ENCODE measurements around the gene TRAK1.

The TRAK1 gene

DNA sequence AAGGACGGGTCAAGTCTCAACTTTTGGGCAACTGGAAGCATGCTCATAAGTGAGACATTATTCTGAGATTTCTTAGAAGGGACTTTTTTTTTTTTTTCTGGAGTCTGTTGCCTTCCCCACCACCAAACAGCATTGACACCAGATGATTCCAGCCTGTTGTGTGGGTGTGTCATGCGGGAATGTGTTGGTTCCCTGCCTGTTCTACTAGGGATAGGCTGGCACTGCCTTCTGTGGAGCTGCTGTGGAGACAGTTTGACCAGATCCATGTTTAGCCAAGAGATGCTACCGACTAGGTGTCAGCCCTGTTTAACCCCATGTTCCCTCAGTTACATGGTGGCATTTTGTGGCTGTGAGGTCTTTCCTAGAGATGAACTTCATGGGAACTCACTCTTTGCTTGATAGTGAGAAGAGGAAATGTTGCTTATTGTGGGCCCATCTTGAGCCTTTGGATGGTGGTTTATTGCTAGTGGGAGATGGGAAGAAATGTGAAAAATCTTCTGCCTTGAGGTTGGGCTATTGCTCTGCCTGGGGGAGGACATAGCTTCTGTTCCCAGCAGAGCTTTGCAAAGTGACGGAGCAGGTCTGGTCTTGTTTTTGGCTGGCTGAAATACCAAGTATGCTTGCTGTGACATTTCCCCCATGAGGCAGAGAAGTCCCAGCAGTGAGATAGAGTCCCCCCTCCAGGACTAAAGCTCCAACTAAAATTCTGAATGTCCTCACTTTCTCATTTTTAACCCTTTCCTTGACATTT is 31.3 kb downstream of the TRAK1 start:
- no peak for DNase-seq (ENCODE audit: low spot score)

DNA sequence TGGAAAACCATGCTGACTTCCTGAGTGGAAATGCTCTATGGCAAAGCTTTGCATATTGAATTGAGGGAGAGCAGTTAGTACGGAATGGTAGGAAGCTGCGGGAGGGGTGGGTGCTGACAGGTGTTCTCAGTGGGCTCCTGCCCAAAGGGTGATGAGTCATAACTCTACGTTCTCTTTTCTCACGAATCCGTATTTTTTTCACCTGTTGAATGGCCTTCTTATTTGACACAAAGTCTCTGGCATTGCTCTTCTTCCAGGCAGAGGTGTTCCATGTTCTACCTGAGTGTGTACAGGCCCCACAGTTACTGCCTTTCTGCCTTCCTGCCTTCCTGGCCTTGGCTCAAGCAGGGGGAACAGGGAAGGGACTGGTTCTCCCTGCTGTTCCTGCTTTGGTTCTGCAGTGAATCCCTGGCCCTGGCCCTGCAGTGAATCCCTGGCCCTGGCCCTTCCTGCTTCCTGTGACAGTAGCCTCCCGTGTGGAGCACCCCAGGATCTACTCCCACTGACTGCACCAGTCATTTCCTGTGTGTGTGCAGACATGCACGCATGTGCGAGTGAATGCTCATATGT is 31.9 kb downstream of the TRAK1 start:
- no peak for DNase-seq (ENCODE audit: low spot score)

DNA sequence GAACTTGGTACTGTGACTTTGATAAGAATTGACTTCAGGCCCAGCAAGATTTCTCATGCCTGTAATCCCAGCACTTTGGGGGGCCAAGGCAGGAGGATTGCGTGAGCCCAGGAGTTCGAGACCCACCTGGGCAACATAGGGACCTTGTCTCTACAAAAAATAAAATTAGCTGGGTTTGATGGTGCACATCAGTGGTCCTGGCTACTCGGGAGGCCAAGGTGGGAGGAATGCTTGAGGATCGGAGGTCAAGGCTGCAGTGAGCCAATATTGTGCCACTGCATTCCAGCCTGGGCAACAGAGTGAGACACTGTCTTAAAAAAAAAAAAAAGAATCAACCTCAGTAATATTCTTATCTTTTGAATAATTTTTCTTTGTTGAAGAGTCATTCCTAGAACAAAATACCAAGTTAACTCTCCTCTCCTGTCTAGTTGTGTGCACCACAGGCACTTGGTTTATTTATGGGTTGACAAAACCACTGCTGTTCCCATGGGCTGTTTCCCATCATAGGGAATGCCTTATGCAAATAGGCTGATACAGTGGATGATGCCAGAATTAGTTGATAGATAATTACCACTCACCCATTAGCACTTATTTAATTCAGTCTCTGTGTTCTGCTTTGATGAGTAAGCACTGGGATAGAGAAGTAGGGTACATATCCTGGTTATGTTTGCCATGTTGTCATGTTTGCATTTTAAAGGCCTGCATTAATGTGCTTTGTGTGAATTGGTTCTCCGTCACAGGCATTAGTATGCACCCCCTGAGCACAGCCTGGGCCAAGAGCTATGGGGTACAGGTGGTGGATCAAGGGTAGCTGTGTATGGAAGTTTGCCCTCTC is 32.9 kb downstream of the TRAK1 start:
- DNase-seq (ENCODE audit: low spot score), result no peak

DNA sequence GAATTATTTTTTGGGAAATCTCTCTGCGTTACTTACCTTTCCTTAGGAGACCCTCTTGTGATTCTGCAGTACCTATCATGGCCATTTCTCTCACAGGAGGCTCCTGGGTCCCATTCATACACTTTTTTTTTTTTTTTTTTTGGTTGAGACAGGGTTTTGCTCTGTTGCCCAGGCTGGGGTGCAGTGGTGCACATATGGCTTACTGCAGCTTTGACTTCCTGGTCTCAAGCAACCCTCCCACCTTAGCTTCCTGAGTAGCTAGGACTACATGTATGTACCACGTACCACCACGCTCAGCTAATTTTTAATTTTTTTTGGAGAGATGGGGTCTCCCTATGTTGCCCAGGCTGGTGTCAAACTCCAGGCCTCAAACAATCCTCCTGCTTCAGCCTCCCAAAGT is 36.1 kb downstream of the TRAK1 start:
- DNase-seq (ENCODE audit: low spot score), result no peak

DNA sequence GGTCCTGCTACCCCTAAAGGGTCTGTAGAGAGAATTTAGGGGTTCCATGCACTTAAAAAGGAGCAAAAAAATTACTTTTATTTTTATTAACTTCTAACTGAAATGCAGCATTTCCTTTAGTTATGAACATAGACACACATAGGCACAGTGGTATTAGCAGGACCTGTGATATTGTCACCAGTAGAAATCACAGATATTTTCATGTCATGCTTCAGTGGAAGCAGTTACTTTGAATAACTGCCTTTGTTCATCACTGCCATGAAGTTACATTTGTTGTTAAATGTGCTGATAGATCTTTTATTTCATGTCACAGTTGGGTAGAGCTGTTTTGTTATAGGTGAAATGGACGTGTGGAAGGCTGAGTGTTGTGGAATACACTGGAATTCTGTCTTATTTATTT is 37.4 kb downstream of the TRAK1 start:
- no peak for DNase-seq (ENCODE audit: low spot score)

DNA sequence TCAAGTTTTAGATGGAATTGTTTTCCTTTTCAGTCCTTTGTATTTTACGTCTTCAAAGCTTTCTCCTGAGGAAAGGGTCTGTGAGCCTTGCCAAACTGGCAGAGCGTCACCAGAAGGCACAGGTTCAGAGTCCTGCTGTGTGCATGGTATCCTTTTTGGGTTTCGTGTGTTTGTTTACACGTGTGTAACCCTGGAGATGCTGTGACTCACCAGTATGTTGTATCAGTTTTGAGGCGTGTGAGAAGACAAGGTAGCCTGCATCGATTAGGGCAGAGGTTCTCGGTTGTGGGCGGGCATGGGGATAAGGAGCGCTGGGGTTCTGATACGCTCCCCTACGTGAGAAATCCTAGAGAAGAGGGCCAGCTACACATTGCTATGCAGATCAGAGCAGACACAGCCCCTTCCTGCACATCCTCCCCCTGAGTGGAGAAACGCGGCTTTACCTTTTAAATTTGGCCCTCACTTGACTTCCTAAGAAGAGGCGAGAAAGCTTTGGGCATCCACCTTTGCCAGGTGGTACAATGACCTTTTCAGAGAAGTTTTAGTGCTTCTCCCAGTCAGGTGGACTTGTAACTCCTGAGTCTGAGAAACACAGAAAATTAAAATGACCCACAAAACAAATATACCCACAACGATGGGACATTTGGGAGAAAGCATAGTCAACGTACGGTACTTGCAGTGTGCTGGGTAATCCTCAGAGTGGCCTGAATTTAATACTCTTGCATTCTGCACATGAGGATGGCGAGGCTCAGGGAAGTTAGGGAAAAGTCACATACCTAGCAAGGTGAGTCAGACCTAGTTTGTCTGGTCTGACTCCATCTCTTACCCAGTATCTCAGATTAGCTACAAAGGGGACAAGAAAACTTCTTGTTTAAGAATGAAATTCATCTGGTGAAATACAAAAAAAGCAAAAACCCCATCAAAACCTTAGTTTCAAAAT is 38.1 kb downstream of the TRAK1 start:
- DNase-seq (ENCODE audit: low spot score), result no peak

DNA sequence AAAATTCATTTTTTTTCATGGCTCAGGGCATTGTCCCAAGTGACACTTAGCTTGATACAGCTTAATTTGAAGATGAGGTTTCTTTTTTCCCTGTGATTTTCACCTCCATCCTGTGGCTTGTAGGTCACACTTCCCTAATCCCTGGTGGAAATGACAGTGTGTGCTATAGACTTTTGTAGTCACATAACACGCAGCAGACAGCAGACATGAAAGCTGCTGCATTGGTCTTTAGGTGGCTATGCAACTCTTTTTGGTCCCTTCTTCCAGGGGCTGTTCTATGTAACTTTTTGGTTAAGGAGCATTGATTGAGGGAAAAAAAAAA is 38.8 kb downstream of the TRAK1 start:
- no peak for DNase-seq (ENCODE audit: low spot score)

DNA sequence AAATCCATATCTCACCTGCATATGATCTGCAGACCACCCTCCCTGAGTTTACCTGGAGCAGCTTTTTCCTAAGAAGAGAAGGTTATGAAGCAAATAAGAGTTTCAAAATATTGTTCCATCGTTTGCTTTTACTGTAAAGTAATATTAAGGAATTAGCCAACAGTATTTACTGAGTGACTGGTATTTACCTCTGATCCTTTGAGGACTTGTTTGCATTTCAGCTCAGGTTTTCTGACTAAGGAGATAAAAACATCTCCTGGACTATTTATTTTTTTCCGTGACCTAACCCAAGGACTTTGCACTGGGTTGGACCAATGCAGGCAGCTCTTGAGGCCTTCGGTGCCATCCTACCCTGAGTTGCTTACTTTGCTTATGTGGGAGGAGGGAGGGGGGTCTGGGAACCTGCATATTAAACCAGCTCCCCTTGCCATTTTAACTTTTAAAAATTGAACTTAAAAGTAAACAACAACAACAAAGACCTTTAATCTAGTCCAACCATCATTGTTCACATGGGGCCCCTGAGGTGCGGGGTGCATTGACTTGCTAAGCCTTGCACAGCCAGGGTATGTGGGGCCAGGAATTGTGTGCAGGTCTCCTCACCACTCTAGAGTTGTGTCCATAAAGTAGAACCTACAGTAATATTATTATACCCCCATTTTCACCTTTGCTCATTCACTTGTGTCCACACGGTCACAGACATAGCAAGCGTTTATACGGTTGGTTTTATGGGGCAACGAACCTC is 39.3 kb downstream of the TRAK1 start:
- no peak for DNase-seq (ENCODE audit: low spot score)

DNA sequence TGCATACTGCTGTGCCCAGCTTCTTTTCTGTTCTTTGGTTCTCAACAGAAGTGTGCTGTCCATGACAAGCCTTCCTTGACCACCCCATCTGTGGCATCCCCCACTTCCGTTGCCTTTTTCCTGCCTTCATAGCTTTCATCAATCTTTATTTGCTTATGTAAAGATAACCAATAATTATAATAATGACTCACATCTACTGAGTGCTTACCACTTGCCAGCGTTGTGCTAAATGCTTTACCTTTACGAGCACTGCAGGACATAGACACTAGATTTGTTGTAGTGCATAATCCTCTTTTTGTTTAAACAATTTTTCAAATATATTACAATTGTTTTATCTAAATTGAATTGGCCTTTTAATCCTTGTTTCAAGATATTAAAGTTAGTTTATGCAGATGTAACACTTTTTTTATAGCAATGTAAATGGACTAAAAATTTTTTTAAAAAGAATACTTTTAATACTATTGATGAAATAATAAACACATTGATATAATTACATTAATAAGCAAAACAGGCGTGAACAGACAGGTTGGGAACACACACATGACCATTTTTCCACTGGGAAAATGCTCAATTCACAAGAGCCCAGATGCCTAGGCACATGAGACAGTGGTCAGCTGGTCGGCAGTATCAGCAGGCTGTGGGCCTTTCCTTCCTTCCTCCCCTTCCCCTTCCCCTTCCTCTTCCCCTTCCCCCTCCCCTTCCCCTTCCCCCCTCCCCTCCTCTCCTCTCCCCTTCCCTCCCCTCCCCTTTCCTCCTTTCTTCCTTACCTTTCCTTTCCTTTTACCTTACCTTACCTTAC is 42.5 kb downstream of the TRAK1 start:
- no peak for DNase-seq (ENCODE audit: low spot score)

DNA sequence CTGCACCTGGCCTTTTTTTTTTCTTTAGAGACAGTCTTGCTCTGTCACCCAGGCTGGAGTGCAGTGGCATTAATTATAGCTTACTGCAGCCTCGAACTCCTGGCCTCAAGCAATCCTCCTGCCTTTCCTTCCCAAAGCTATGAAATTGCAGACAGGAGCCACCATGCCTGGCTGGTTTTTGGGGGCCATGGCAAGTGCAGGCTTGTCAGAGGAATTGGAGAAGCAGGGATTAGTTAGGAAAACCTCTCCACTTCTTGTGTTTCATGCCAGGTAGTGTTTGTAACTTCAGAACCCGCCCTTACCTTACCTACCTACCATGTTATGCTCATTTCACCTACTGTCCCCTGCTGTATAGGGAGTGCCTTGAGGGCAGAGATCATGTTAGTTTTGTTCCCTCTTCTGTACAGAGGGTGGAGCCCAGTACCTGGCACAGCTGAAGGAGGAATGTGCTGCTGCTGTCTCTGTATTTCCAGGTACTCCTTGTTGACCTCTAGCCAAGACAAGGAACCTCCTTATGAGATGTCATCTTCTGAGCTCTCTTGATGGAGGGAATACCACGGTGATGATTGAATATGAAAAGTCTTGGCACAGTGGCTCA is 43.8 kb downstream of the TRAK1 start:
- DNase-seq (ENCODE audit: low spot score), result no peak

DNA sequence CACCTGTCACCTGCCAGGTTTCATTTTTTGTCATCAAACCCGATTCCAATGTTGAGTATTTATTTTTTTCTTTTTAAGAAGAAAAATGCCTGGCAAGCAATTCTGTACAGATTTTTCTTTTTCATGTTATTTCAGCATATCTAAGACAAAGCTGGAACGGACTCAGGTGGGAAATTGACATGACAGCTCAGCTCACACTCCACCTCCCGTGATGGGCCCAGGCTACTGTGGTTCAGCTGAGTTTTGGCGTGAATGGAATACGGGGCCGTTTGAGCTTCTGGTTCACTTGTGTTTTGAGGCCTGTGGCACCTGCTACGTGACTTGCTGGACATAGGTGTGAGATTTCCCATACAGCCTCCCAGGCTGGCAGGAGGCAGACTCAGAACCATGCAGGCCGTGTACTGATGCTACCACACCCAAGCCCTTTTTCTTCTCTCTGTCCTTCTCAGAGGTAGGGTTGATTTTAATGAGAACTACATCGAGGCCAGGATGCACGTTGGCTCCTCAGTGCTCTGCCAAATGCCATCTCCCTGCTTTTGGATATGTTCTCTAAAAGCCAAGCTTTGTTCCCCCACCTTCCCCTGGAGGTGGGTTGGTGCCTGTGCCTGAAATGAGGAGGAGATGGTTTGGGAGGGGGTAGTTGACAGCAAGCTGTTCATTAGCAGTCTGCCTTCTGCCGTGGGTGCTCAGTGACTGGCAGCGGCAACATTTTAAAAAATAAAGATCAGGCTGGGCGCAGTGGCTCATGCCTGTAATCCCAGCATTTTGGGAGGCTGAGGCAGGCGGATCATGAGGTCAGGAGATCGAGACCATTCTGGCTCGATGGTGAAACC is 48.7 kb downstream of the TRAK1 start:
- DNase-seq (ENCODE audit: low spot score), result no peak

DNA sequence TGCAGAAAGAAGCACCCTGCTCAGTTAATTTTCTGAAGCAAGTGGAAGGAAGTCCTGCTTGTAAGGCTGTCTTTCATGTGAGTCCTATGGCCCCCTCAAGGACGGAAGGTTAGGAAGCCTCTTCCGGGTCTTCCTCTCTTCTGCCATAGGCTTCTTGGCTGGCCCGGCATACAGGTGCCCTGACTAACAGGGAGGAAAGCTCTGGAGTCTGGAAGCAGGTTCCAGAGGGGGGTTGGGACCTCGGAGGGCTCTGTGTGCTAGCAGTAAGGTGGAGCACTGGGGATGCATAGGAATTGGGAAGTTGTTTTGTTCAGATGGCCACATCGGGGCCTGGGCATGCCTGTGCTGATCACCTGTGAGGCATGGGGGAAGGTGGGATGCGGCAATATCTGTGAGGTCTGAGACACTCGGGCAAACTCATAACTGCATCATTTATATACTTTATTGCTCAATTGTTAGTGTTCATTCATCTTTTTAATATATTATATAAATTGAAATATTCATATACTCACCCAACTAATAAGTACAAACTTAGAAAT is 49.6 kb downstream of the TRAK1 start:
- no peak for DNase-seq (ENCODE audit: low spot score)

DNA sequence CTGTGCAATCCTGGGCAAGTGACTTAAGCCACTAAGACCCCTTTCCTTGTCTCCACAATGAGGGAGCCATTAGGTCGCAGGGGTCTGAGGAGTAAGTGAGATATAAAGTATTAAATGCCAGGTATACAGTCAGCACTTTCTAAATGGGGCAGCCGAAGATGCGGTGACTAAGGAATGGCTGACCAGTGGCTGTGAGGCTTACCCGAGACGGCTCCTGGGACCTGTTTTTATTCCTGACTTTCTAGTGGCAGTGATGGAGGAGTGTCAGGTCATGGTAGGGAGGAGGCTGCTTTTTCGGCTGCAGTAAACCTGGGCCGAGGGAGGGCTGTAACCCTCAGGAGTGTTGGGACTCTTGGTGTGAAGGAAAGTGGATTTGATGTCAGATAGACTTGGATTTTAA is 52.3 kb downstream of the TRAK1 start:
- no peak for DNase-seq (ENCODE audit: low spot score)

DNA sequence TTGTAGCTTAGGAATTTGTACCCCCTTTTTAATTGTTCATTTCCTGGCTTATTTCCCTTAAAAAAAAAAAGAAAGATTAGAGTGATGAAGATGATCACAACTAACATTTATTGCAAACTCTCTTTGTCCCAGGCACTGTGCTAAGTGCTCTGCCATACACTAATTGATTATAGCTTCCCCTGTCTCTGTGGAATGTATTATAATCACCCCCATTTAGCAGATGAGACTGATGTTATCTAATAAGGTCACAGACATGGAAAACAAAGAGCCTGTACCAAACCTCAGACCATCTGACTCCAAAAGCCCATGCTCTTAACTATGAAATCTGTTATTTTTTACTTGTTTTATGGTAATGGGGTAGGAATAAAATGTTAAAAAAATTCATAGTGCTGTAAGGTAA is 53.1 kb downstream of the TRAK1 start:
- no peak for DNase-seq (ENCODE audit: low spot score)

DNA sequence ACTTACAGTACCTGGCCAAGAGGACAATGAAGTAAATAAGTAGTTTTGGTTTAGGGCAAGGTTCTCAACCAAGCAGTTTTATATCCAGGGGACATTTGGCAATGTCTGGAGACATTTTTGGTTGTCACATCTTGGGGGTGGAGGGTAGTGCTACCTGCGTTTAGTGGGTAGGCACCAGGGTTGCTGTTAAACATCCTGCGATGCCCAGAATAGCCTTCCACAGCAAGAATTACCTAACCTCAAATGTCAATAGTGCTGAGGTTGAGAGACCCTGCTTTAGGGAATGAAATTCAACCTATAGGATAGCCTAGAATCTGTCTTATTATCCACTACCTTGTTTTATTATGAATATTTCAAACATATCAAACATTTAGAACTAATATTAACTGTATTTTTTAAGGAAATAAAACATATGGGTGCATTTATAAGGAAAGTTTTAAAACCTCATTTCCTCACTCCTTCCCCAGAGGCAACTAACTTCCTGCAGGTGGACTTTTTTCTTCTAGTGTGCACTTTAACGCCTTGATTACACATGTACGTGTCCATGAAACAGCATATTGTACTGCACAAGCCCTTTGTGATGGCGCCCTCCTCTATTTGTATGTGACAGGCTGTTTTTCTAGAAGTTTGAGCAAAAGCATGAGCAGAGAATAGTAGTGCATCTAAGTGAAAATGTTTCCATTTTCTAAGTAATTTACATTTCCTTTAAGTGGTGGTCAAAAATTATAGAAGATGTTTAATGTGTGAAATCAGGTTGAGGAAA is 57.1 kb downstream of the TRAK1 start:
- no peak for DNase-seq (ENCODE audit: low spot score)

DNA sequence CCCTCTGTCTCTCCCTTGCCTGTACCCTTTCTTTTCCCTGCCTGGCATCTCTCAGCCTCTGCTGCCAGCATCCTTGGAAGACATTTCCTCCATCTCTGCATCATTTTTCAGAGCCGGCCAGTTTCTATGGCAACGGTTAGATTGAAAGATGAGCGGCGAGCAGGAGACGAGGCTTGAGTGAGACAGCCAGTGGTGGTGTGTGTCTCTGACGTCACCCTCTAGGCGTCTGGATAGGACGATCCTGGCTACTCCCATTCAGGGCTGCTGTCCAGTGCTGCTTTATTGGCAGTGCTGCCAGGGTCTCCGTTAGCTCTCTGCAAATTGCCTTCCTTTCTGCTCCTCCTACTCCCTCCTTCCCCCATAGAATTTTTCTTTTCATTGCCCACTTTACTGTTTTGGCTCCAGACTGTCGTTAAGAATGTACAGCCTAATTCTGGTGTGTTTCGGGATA is 57.9 kb downstream of the TRAK1 start:
- peak; percentile 84 for DNase-seq (ENCODE audit: low spot score)

DNA sequence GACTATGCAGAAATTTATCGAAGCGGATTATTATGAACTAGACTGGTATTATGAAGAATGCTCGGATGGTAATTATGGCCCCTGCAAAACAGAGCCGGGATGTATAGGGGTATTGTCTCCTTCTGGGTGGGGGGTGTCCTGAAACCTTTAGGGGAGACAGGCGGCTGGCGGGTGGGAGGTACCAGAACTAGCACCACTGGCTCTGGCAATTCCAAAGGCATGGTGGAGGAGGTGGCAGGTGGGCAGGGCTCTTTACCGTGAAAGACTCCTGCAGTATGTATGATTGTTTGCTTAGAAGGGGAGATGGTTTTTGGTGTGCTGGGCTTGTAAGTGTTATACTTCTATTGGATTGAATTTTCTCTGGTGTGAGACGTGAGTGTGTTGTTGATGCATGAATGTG is 58.4 kb downstream of the TRAK1 start:
- no peak for DNase-seq (ENCODE audit: low spot score)

DNA sequence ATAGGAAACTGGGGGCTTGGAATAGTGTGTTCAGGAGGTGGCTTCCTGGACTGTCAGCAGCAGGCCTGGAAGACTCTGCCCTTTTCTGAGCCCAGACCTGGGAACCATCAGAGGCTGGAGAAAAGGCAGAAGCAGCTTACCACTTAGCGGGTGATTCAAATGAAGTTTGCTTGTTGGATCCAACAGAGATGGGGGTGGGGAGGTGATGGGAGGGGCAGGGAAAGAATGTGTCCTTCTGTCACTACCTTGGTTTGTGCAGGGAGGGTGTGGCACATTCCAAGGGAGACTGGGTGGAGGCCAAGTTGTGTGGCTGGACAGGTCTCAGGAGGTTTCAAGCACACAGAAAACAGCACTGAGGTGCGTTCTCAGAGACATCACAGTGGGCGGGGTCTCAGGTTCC is 58.8 kb downstream of the TRAK1 start:
- no peak for DNase-seq (ENCODE audit: low spot score)
